ENCODE measurements around the gene NPHS1. TPM values are rescaled to one million over a fixed set of nuclear protein-coding genes. Genes with fewer than 3 reads are reported as not detected.

NPHS1 gene
- not detected for total RNA-seq
- under 1 TPM in 2 of 3 donors, not detected in 1; under 0.01 to 0.35 TPM for polyA plus RNA-seq

GRCh38 chr19:35852029-35852780 is at the start of gene NPHS1:
Gene NPHS1, minus strand, starts transcription at chr19:35852504. Its CDS starts 667 bp downstream, at chr19:35851837.
- Histone ChIP-seq H3K36me3 (no peaks in the 10 kb centered on the region), H3K27ac (no peak within 1 kb of the TSS), H3K9me3 (no peaks in the 10 kb centered on the region), H3K4me1 (peaks cover 0 to 16% (median 13%) of the 10 kb centered on the region in 4 donors), H3K4me3 (no peak within 1 kb of the TSS), H3K27me3 (peaks cover 12 to 98% (median 84%) of the 10 kb centered on the region in 3 donors)
- 68 to 71% methylated on average over 9 of the region's 9 CpGs for WGBS, 2 donors
- no peak for TF ChIP-seq CTCF (IDR thresholded peaks at IDR 0.05)
- no peak for TF ChIP-seq POLR2A (IDR thresholded peaks at IDR 0.05)
- no peak for TF ChIP-seq POLR2AphosphoS5 (IDR thresholded peaks at IDR 0.05)
- TF ChIP-seq EP300 (IDR thresholded peaks at IDR 0.05), result no peak
- DNase-seq, result no peak
- intact Hi-C loops (cut with DNase I), result no loop called here

- Histone ChIP-seq H3K4me1 (peaks cover 0 to 38% (median 27%) of the 10 kb centered on the region in 4 donors), H3K36me3 (peaks cover 0 to 17% (median 5%) of the 10 kb centered on the region in 4 donors), H3K9me3 (no peaks in the 10 kb centered on the region), H3K27ac (peak overlapping the region; percentile 82 to 95 (median 90)), H3K27me3 (no peaks in the 10 kb centered on the region), H3K4me3 (peak overlapping the region in 2 of 4 donors; percentile 64 to 74)
- DNase-seq, result no peak
- 51 to 70% methylated on average over 2 of the region's 2 CpGs for WGBS, 2 donors
- intact Hi-C loops (cut with DNase I), result no loop called here
- TF ChIP-seq EP300 (IDR thresholded peaks at IDR 0.05) (no peak), POLR2AphosphoS5 (IDR thresholded peaks at IDR 0.05) (no peak), POLR2A (IDR thresholded peaks at IDR 0.05) (no peak), CTCF (IDR thresholded peaks at IDR 0.05) (no peak)
Observed at GRCh38 chr19:35901055-35901644, 48.8 kb upstream of the NPHS1 start.

GRCh38 chr19:35899547-35900214 is 47.4 kb upstream of the NPHS1 start:
- Histone ChIP-seq H3K4me1 (peaks cover 0 to 34% (median 25%) of the 10 kb centered on the region in 4 donors), H3K27me3 (no peaks in the 10 kb centered on the region), H3K36me3 (peaks cover 0 to 32% (median 16%) of the 10 kb centered on the region in 4 donors), H3K9me3 (no peaks in the 10 kb centered on the region), H3K27ac (peak overlapping the region; percentile 82 to 95 (median 90)), H3K4me3 (peak overlapping the region; percentile 54 to 74 (median 62))
- peak; percentile 92 for DNase-seq
- TF ChIP-seq EP300 (IDR thresholded peaks at IDR 0.05) (peak in 2 of 4 donors; percentile 7 to 78), POLR2A (IDR thresholded peaks at IDR 0.05) (peak in 1 of 2 donors; percentile 64), CTCF (IDR thresholded peaks at IDR 0.05) (no peak), POLR2AphosphoS5 (IDR thresholded peaks at IDR 0.05) (peak; percentile 78 to 92 (median 84))
- intact Hi-C loops (cut with DNase I), result loop anchor here (1.0 to 5.0 kb wide), 3 partner anchors 32 to 252 kb away; partner anchors contain the start of genes ARHGAP33 and COX6B1
- WGBS, 2 donors, result 0 to 1% methylated on average over 43 of the region's 43 CpGs

GRCh38 chr19:35898499-35898809 is 46.1 kb upstream of the NPHS1 start:
- H3K9me3 ChIP-seq, result no peaks in the 10 kb centered on the region
- H3K4me3 ChIP-seq, result peak overlapping the region; percentile 54 to 74 (median 62)
- 6 to 7% methylated on average over 17 of the region's 17 CpGs for WGBS, 2 donors
- intact Hi-C loops (cut with DNase I), result loop anchor here (5.0 kb wide), 2 partner anchors 121 to 251 kb away; partner anchors contain the start of genes ARHGAP33 and COX6B1
- TF ChIP-seq POLR2AphosphoS5 (IDR thresholded peaks at IDR 0.05) (no peak), EP300 (IDR thresholded peaks at IDR 0.05) (no peak), CTCF (IDR thresholded peaks at IDR 0.05) (no peak), POLR2A (IDR thresholded peaks at IDR 0.05) (no peak)
- H3K36me3 ChIP-seq, result peaks cover 0 to 44% (median 21%) of the 10 kb centered on the region in 4 donors
- peak overlapping the region; percentile 82 to 95 (median 90) for H3K27ac ChIP-seq
- no peak for DNase-seq
- no peaks in the 10 kb centered on the region for H3K27me3 ChIP-seq
- peaks cover 0 to 31% (median 24%) of the 10 kb centered on the region in 4 donors for H3K4me1 ChIP-seq

Data from sigmoid colon (tissue), 7 donors.